Stimulated activated CD4-positive, alpha-beta T cell treated with anti-CD3 and anti-CD28 coated beads, TNF-alpha, amount 100 ng/mL, for 48 hours (primary cell): ENCODE data around the gene PAPSS2.
"Not testable (repeated sequence)": the region's sequence is repeated elsewhere in the genome, so short reads cannot be mapped to it uniquely, and the experiment has no call there.

Source experiments
- DNase-seq, 3 donors: peaks; one replicate each; pipeline ENCODE4 v3.0.0-alpha.2; 2020; ENCODE audit warnings: low read depth in 3 of 3

PAPSS2 gene

GRCh38 chr10:87642988-87643387 is 16.7 kb upstream of the PAPSS2 start:
- DNase-seq = no peak

DNA sequence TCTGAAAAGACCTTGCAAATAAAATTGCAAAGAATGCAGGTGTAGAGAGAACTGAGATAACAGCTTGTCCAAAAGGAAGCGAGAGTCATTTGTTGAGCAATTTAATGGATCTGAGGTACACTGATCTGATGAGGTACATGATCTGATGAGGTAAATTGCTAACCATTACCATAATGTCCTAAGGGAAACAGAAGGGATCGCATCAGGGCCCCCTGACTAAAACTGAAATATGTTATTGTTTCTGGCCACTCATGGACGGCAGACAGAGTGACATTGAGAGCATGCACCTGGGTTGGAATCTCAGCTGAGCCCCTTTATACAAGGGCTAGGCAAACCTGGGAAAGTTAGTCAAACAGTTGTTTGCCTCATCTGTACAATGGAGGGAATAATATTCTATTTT is 15.8 kb upstream of the PAPSS2 start:
- no peak for DNase-seq

- DNase-seq = not testable (repeated sequence)
Measured at GRCh38 chr10:87644500-87644899, 15.2 kb upstream of the PAPSS2 start.

- no peak for DNase-seq
Measured at GRCh38 chr10:87646192-87646909, 13.3 kb upstream of the PAPSS2 start.

- DNase-seq = no peak
Measured at GRCh38 chr10:87646935-87647334, 12.7 kb upstream of the PAPSS2 start.

DNA sequence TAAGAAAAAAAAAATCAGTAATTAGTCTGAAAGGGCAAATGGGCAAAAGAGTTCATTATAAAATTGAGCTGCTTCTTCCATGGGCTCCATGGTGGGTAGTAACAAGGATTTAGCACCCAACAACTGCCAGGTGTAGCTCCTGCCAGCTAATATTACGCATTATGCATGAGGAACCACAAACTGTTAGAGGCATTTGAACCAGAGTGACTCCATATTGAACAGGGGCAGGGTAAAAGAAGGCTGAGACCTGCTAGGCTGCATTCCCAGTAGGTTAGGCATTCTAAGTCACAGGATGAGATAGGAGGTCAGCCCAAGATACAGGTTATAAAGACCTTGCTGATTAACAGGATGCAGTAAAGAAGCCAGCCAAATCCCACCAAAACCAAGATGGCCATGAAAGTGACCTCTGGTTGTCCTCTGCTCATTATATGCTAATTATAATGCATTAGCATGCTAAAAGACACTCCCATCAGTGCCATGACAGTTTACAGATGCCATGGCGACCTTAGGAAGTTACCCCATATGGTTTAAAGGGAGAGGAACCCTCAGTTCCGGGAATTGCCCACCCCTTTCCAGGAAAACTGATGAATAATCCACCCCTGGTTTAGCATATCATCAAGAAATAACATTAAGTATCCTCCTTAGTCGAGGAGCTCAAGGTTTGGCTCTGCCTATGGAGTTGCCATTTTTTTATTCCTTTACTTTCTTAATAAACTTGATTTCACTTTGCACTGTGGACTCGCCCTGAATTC is 8.7 kb upstream of the PAPSS2 start:
- DNase-seq = no peak

- no peak for DNase-seq
Measured at GRCh38 chr10:87651801-87652200, 7.9 kb upstream of the PAPSS2 start.

- DNase-seq = no peak
Measured at GRCh38 chr10:87652261-87652660, 7.4 kb upstream of the PAPSS2 start.

DNA sequence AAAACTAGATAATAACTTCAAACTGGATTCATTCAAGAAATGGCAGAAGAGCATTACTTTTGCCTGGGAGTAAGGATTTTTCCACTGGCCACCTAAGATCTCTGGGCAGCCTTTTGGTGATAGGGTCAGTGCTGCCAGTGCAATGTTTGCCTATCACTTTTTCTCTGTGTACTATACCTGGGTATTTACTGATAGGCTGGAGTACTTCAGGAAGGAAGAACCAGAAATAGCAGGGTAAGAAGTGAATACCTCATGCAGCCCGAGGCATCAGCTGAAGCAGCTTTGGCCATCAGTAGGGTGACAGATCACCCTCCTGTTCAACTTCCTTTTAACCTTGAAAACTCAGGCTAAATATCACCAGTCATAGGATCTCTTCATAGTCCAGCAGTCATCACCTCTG is 5.5 kb upstream of the PAPSS2 start:
- no peak for DNase-seq

- DNase-seq = no peak
Measured at GRCh38 chr10:87656431-87657072, 3.1 kb upstream of the PAPSS2 start.

DNA sequence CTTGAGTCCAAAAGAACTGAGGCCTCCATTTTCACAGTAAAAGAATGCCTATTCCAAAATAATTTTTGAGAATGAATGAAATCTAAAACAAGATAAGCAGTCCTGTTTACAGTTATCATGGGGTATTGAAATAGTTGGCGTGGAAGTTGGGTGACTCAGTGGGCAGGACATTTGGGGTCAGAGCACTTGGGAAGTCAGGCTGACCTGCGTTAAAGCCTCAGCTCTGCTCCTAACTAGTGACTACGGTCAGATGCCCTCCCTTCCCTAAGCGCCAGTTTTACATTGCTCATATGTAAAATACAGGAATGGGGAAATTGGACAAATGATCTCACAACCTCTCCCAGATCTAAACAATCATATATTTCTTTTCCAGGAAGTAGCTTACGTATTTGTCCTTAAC is 2.3 kb upstream of the PAPSS2 start:
- DNase-seq = no peak

DNA sequence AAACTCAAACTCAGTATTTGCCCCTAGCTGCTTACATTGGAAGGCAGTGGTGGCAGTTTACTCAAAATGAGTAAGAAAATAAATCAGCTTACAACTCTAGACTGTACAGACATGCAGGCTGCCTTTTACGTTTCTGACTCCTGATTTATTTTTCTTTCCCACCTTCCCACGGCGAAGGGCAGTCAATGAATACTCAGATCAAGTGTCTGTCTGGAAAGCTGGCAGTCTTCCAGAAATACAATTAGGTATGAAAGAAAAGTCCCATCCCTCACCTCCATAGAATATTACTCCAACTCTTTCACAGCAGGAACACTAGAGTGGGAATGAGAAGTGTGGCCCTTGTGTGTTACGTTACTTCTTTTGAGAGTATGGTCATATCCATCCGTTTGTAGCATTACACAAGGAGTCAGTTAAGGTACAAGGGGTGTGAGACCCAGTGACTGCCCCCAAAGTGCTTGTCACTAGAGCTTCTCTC is 1.3 kb upstream of the PAPSS2 start:
- DNase-seq = no peak

- DNase-seq = no peak
Measured at GRCh38 chr10:87658858-87659555, 671 bp upstream of the PAPSS2 start.

DNA sequence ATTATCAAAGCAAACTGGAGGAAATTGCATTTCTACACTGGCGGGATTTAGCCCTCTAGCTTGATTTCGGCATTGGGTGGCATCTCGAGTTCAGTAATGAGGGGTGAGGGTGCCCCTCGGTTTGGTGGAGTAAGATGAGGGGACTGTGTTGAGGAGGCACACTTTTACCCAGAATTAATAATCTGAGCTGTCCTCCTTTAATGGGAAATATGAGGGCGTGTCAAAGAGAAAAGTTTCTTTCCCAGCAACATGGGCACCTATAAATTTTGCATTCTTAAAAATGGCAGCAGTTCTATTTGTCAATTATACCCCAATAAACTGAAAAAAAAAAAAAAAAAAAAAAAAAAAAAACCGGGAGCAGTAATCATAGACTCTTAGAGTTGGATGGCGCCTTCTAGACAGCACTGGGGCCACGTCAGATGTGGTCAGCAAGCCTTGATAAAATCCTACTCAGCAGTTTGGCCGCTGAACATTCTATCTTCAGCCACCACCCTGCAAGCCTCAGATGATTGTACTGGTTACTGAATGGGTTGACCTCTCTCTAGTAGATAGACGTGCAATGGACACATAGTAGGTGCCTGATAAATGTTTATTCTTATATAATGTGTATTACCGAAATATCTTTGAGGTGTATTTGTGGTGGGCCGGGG is 931 bp downstream of the PAPSS2 start:
- no peak for DNase-seq

DNA sequence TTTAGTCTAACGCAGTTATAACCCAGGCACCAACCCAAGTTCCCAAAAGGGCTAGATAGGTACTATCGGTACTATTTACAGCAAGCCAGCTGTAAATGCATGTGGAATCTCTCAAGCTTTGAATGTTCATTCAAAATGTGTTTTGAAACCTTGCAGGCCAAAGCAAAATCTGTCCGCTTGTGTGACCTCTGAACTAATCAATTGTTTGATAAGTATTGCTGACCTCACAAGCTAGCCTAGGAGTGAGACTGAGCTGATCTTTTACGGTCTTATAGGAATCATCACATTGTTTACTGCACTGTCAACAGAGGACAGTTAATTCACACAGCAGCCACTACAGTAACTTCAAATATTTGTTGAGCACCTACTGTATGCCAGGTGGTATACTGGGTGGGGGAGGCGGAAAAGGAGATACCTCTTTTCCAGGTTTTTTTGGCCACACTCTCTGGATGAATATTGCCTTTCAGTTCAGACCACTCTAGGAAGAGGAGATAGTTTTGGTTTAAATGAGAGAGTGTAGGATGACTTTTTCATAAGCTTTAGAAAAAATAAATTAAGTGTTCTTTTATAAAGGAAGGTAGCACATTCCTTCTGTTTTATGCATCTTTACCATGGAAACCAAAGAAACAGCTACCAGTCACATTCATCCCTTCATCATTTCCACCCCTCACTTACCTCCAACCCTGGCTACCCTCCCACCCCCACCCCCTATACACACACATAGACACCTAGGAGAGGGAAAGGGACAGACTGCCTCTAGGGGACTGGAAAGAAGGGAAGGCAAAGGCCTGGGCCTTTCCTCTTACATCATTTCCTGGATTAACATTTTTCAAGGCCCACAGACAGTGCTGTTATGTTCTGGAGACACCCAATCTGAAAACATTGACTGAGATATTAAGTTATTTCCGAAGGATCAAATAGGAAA is 2.4 kb downstream of the PAPSS2 start:
- DNase-seq = no peak

DNA sequence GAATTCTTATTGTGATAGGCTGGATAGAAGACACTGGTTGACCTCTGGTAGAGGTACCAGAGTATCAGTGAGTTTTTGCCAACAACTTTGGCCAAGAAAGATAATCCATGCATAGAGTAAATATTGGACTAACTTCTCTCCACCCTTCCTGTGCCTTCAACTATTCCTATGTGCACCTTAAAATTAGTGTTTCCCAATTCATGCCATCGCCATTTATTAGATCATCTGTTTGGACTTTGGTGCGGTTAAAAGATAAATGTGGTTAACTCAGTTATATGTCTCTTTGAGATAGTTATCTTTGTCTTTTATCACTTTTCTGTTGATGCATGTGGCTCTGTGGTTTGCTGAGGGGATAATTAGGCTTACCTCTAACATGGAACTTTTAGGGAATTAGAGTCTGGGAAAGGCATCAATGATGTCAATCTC is 4.6 kb downstream of the PAPSS2 start:
- DNase-seq = no peak

GRCh38 chr10:87667493-87667892 is 7.8 kb downstream of the PAPSS2 start:
- no peak for DNase-seq

DNA sequence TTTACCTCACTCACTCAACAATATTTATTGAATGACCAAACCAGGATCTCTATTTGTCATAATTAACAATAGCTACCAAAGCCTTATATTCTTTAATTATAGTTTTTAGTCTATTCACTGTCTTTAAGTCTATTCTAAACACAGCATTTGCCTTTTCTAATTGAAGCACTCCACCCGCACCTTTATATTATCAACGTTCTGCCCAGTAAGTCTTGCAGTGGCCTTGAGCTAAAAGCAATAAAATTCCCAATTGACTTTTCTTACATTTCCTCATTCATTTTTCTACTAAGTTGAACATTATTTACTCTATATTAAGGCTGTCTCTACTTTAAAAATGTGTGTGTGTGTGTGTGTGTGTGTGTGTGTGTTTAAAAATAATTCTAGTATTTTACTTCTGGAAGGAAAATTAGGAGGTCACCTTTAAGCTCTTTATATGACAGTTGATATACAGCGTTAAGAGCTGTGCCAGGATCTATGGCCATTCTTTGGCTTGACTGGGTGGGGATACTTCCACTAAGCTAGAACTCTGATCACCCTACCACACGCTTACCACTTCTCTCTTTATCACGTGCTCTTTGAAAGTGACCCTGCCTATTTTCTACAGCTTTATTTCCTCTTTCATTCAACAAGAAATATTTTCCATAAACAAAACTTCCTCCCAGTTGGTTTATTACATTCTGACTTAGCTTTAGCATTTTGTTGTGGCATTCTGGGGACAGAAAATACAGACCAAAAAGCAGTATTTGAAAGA is 8.8 kb downstream of the PAPSS2 start:
- no peak for DNase-seq

DNA sequence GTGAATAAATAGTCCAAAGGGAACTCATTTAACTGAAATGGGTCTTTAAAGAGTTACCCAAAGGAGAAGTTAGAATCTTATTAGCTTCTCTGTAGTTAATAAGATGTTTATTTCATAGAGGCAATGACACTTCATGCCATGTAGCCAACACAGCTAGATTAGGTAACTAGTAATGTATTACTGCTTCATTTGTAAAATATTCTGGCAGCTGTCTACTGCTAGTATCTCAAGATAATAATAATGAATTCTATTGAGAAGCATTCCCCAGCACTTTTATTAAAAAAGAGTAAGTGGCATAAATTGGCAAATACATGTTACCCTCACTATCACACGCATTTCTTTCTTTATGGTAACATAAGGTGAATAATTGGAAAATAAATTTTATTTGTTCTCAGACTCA is 10.1 kb downstream of the PAPSS2 start:
- DNase-seq = no peak

- DNase-seq = no peak
Measured at GRCh38 chr10:87670586-87670985, 10.9 kb downstream of the PAPSS2 start.
